Measurements from ENCODE around the gene RSPH3.
"Not testable (repeated sequence)": the region's sequence is repeated elsewhere in the genome, so short reads cannot be mapped to it uniquely, and the experiment has no call there.

The RSPH3 gene, protein sequence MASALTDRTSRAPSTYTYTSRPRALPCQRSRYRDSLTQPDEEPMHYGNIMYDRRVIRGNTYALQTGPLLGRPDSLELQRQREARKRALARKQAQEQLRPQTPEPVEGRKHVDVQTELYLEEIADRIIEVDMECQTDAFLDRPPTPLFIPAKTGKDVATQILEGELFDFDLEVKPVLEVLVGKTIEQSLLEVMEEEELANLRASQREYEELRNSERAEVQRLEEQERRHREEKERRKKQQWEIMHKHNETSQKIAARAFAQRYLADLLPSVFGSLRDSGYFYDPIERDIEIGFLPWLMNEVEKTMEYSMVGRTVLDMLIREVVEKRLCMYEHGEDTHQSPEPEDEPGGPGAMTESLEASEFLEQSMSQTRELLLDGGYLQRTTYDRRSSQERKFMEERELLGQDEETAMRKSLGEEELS

DNA sequence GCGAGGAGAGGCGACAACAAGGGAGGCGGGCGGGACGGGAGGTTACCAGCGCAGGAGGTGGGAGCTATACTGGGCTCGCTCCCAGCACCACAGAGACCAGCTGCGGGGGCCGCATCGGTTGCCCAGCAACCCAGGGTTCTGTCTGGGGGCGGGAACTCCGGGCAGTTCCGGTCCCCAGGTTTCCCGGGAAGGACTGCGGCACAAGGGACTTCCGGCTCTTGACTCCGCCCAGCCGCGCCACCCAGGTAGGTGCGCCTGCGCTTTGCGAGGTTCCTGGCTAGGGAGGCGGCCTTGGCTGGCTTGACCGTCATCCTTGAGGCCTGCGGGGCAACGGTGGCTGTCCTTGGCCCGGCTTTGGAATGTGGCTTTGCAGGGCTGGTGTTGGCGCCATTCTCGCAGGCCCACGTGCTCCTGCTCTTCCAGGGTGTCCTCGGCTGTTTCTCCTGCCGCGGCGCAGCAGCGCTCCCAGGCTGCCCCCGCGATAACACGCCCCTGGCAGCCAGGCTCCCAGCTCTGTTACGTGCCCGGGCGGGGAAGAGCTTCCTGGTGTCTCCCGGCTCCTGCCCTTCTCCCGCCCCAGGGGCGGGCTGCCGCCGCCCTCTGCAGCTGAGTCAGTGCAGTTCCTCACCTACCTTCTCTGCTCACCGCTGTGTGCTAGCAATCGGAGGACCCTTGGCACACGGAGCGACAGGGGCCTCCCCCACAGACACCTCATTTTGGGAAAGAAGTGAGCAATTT lies at the start of gene RSPH3:
RSPH3 (minus strand) TSS at position 537 of the 738 bp plus-strand sequence. CDS start 652 bp downstream, outside the sequence.
- peak; percentile 94 for DNase-seq (ENCODE audit: extremely low read depth in 1 of 2, low read depth in 1 of 2)

DNA sequence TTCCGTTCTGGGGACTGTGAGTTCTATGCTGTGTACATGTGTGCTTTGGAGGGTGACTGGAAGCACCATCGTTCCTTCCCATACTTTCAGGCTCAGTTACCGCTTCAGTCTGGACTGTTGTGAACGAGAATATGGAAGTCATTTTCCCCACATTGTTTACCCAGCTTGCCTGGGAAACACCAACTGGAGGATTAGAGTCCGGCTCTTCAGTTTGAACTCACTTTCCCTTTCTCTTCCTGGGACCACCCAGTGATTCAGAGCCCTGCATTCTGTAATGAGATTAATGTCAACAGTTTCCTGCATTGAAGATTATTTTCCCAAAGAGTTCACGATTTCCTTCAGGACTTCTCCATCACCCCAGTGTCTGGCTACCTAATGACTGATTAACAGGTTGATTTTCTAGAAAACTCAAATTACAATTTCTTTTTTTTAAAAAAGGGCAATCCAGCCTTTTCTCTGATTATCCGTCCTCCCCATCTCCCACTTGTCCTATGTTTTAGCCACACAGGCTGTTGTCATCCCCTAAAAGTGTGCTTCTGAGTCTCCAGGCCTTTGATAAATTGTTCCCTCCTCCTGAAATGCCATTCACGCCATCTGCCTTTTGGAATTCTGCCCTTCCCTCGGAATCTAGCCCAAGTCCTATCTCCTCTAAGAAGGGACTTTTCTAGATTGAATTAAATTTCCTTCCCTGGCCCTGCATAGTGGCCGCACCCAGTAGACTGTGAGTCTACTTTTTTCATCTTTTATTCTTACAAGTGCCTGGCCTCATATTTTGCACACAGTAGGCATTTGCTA lies 48.1 kb upstream of the RSPH3 start:
- DNase-seq (ENCODE audit: extremely low read depth in 1 of 2, low read depth in 1 of 2): no peak

DNA sequence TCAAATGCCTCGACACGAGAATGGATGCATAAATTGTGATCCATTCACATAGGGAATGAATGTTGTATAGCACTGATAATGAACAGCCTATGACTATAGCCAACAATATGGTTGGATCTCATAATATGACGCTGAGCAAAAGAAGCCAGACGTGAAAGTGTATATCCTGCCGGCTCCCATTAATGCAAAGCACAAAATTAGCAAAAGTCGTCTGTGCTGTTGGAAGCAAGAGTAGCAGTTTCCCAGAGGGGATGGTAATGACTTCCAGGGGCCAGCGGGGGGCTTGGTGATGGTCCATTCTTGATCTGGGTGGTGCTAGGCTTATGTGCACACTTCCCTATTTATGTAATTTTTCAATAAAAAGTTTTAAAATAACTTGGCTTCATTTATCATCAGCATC lies 45.8 kb upstream of the RSPH3 start:
- no peak for DNase-seq (ENCODE audit: extremely low read depth in 1 of 2, low read depth in 1 of 2)

DNA sequence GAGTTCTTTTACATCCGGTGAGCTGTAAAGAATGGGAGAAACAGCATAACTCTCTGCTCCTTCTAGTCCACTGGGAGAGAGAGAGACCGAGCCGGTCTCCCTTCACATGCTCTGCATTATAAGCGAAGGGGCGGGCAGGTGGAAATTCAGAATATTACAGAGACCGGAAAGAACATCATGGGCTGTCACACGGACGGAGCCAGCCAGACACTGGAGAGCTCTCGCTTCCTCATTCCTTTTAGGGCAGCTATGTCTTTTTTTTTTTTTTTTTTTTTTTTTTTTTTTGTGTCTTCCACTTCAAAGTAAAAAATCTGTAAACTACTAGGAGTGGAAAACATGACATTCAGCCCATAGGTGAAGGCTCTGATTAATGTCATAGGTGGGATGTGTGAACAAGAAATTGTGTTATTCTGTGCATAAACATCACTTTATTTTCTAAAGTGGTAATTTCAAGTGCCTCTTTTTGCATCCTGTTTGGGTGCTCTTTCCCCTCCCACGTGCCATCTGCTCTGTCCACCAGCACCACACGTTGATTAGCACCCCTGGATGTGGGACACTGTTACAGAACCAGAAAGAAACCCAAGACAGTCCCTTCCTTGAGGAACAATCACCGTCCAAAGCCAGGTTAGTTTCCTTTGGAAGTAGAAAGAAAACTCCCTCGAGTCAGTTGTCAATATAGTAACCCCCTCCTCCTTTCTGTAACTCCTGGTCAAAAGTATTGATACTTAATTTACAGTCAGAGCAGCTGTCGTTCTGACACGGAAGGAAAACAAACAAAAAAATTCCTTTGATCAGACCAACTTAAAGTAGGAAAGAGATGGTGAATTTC lies 45.1 kb upstream of the RSPH3 start, which contains the start of gene TAGAP:
TAGAP (minus strand) TSS at position 93 of the 829 bp plus-strand sequence. CDS start 845 bp downstream, outside the sequence.
- peak; percentile 62 to 82 for DNase-seq (ENCODE audit: extremely low read depth in 1 of 2, low read depth in 1 of 2)

DNA sequence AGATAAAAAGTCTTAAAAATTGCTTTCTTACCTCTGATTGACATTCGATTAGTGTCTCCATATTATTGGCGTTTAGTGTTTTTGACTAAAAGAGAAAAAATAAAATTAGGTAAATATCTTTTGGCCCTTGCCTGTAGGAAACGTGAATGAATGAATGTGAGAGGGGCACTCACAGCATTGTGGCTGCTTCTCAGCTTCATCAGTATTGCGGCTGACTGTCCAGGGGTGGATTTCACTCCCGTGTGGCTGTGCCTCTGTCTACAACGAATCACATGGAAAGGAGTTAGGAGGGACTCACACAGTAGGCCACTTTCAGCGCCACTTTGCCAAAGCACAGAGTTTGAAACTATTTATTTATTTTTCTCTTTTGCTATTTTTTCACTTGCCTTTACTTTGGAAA lies 43.9 kb upstream of the RSPH3 start:
- DNase-seq (ENCODE audit: extremely low read depth in 1 of 2, low read depth in 1 of 2): no peak

DNA sequence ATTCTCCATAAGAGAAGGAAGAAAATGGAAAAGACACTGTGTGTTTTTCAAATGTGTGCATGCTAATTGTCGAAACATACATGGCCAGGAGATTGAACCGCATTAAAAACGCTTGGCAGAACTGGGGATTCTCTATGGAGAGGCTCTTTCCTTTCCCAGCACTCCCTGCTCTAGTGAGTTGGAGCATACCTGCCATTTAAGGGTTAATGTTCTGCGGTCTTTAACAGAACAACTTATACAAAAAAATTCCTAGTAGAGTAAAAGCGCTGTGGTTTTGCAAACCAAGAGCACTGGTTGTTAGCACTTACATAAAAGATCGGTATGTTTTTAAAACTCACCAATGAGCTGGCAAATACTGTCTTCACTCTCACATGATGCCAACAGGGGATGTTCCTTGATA lies 43.2 kb upstream of the RSPH3 start:
- DNase-seq (ENCODE audit: extremely low read depth in 1 of 2, low read depth in 1 of 2): no peak

DNA sequence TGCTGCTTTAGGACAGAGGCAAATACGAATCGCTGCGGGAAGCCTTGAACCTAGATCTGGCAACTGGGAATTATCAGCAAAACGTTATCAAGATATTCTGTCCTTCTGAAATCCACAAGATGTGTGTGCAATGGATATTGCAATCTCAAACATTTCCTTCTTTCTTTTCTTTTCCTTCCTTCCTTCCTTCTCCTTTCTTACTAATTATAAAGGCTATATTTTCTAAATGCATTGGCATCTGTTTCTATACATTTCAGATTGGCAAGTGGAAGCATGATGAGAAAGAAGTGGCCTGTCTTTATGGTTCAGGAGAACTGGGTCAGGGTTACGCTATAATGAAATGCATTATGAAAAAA lies 42.8 kb upstream of the RSPH3 start:
- no peak for DNase-seq (ENCODE audit: extremely low read depth in 1 of 2, low read depth in 1 of 2)

DNA sequence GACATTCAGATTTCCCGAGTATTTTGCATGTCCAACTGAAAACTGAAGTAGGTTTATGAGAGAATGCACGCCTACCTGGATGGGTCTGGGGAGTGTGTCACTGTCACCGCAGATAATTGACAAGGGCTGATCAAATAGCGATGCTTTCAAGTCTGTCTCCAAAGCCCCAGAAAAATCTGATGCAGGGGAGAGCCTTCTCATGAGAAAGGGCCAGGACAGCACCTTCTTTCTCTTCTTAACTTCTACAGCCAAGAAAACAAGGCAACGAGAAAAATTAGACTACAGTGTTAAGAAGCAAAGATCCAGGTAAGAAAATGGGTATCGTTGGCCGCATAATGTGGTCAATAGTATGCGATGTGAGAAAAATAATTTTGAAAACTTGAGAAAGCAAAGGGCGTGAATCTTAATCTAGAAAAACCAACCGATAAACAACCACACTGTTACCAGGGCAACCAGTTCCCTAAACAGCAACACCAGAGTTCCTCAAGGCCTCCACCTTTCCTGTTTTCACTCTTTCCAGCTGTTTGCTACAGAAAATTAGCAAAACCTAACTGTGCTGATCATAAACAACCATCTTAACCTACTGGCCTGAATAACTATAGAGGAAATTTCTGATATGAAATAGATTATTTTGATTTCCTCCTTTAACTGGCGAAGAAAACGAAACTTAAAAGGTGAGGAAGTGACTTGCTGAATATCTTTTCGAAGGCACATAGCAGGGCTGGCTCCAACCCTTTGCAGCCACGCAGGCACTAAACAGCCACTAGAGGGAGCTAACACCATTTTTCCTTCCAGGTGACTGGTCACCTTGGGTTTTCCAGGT lies 42.2 kb upstream of the RSPH3 start:
- peak in 1 of 2 donors; percentile 60 for DNase-seq (ENCODE audit: extremely low read depth in 1 of 2, low read depth in 1 of 2)

DNA sequence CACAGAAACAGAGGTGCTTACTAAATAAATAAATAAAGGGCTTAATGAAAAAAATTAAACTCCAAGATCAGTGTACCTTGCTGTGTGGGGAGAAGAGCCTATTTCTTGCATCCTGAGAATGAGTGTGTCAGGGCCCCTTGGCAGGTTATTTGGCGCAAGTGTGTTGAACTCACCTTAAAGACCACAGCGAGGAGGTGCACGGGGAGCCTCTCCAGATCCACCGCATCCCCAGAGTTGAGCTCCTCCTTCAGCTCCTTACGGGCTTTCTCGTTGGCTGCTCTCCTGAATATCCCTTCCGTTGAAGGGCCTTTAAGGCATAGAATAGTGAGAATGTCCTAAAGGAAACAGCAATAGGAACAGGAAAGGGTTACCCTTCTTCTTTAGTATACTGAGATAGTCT lies 41.2 kb upstream of the RSPH3 start:
- DNase-seq (ENCODE audit: extremely low read depth in 1 of 2, low read depth in 1 of 2): no peak

DNA sequence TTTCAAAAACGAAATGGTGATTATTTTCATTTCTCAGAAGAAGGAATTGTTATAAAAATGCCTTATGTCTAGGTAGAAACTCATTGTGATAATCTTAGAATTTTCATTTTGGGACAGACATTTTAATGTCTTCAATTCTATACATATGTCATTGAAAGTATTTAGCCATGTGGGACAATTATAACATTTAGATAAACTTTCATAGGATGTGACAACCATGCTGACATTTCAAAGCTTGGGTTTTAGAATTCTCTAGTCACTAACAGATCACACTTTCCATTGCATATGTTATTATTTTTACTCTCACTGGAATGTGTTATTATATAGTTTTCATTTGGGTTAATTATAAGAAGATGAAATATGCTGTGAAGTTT lies 39.9 kb upstream of the RSPH3 start:
- no peak for DNase-seq (ENCODE audit: extremely low read depth in 1 of 2, low read depth in 1 of 2)

DNA sequence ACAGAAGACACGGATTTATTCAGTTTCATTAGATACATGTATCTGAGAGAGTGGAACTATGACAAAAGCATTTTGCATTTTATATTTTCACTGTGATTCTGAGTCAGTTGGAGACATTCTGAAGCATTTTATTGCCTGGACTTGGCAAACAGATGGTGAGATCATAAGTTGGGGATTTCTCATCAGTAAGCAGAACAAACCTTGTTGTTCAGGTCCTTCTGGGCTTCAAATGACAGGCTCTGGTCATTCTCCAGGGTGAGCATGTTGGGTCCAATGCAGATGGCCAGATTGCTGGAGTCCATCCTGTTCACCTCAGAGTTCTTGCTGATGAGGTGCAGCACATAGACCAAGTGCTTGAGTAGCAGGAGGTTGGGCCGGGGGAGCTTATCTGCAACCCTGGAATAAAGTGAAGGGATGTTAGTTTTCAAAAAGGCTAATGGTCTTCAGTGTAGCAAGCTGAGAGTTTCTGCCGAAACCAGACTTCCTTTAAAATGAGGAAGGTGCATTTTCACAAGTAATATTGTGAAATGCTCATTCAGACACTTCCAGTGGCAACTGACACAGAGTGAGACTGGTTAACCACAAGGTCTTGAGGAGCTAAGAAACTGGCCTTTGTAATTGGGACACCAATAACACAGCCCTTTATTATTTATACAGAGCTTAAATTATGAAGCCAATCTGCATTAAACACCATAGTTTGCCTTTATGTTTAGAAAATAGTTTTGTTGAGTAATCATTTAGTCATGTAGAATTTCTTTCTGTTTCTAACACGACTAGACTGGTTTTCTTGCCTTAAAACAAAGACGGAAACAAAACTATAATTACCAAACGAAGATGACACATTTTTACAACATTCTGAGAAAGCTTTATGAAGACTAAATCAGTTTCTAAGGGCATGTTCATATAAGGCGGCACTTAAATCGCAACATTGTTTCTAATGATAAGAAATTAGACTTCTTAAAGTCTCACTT lies 39.2 kb upstream of the RSPH3 start:
- no peak for DNase-seq (ENCODE audit: extremely low read depth in 1 of 2, low read depth in 1 of 2)

DNA sequence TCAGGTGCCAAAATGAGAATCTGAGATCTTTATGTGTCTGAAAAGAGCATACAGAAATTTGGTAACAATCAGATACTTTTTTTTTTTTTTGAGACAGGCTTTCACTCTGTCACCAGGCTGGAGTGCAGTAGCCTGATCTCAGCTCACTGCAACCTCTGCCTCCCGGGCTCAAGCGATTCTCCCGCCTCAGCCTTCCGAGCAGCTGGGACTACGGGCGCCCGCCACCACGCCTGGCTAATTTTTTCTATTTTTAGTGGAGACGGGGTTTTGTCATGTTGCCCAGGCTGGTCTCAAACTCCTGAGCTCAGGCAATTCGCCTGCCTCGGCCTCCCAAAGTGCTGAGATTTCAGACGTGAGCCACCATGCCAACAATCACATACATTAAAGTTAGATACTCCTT lies 38.3 kb upstream of the RSPH3 start:
- DNase-seq (ENCODE audit: extremely low read depth in 1 of 2, low read depth in 1 of 2): not testable (repeated sequence)

DNA sequence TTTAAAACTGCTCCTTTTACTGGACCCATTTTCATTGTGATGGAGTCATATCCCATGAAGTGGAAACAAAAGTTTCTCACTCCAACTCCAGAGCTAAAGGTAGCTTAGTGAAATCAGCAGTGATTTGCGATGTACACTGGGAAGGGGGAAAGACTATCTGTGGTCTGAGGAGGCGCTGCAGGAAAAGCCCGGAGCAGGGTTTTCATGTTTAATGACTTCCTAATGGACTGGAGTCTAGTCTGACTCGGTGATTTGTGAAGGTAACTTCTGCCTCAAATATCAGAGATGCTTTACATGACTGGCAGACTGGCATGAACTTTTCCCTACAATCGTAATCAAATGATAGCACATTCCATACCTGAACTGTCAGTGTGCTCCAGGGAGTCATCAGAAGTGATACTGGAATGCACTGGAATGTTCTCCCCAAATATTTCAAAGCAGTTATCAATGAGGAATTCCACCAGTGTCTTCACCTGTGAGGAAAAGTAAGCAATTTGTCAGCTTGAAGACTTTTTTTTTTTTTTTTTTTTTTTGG lies 37.8 kb upstream of the RSPH3 start:
- no peak for DNase-seq (ENCODE audit: extremely low read depth in 1 of 2, low read depth in 1 of 2)

DNA sequence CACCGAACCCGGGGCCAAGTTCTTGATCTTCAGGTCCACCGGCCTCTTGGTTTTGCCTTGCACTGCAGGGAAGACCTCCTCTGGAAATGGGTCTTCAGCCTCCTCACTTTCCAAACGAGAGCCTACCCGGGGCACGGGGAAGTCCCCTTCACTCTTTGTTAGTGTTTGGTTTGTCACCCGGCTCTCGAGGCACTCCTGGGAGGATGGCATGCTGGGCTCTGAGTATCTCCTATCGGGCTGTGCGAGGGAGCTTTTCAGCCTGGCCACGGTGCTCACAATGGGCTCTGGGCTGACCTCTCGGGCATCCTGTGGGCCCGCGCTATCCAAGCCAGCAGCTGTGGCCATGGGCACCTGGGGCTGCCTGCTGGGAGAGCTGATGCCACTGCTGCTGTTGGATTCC lies 36.7 kb upstream of the RSPH3 start:
- DNase-seq (ENCODE audit: extremely low read depth in 1 of 2, low read depth in 1 of 2): no peak

DNA sequence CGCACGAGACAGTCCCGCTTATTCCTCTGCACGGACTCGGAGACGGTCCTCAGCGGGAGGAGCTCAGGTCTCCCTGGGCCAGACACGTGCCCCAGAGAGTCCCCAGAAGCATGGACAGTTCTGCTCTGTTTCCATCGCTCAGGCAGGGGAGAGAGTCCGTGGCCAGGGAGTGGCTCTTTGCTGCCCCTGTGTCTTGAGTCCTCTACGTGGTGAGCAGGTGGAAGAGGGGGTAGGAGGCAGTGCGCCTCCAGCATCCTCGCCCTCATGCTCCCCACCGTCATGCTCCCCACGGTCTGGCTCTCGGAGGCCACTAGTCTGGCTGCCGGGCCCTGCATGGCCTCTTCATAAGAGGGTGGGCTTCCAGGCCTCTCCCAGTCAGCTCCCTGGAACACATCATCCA lies 35.9 kb upstream of the RSPH3 start:
- DNase-seq (ENCODE audit: extremely low read depth in 1 of 2, low read depth in 1 of 2): no peak

DNA sequence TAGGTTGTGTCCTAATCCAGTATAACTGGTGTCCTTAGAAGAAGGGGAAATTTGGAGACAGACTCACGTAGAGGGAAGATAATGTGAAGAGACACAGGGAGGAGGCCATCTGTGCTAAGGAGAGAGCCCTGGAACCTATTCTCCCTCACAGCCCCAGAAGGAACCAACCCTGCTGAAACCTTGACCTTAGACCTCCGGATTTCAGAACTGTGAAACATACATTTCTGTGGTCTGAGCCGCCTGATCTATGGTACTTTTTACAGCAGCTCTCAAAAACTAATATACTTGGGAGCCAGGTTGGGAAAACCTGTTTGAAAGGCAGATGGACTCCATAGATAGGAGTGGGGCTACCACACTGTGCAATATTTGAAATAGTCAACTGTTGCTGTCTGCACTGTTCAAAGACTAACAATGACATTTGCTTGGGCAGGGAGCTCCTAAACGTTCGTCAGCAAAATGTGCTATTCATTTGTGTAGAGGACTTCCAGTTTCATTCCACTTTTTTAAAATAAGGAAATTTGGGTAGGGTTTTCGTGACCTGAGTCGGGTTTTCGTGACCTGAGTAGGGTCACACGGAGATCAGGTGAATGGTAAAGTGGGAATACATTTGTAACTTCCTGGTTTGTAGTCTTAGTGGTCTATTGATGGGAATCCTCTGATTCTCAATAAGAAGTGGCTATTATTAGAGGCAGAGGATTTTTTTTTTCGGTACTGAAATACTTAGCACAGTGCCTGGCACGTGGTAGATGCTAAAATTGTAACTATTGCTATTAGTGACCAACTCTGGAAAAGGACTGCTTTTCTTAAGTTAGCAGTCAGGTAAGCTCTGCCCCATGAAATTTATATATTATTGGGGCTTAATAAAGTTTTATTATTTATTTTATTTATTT lies 33.4 kb upstream of the RSPH3 start:
- no peak for DNase-seq (ENCODE audit: extremely low read depth in 1 of 2, low read depth in 1 of 2)

DNA sequence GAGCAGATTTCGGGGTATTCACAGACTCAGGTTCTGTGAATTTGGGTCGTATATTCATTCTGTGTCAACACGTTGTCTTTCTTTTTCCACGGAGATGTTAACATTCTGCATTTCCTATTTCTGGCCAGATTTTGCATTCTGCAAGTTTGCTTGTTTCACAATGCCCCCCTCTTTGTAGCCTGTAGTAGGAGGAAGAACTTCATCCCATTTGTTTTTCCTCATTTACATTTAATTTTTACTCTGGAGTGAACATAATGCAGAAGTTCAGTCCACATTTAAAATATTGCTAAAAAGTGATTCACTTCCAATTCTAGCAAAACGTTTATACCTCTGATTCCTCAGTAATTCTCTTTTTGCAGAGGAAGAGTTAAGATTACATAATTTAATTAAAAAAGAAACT lies 31.8 kb upstream of the RSPH3 start:
- DNase-seq (ENCODE audit: extremely low read depth in 1 of 2, low read depth in 1 of 2): no peak
